Activated naive CD4-positive, alpha-beta T cell treated with anti-CD3 and anti-CD28 coated beads, Interleukin-2, amount 50 U/mL, for 16 hours (primary cell): Measurements from ENCODE around the gene MTFR2.

Experiments used
- DNase-seq: peaks from one replicate; pipeline ENCODE4 v3.0.0-alpha.2; 2020

The MTFR2 gene

DNA sequence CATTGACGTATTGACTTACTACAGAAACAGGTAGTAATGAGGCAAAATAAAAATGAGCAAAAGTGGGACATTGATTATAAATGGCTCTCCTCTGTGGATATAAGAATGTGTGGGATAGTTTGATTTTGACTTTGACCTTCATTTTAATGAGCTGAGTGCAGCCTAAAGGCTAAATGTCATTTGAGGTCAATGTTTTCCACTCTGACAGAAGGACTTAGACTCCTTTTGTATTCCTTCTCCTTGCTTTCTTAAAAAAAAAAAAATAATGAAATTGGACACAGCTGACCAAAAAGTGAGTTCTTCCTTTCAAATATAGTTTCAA is 68.6 kb downstream of the MTFR2 start:
- DNase-seq: no peak
